ENCODE results near the gene TMPRSS9.

DNA sequence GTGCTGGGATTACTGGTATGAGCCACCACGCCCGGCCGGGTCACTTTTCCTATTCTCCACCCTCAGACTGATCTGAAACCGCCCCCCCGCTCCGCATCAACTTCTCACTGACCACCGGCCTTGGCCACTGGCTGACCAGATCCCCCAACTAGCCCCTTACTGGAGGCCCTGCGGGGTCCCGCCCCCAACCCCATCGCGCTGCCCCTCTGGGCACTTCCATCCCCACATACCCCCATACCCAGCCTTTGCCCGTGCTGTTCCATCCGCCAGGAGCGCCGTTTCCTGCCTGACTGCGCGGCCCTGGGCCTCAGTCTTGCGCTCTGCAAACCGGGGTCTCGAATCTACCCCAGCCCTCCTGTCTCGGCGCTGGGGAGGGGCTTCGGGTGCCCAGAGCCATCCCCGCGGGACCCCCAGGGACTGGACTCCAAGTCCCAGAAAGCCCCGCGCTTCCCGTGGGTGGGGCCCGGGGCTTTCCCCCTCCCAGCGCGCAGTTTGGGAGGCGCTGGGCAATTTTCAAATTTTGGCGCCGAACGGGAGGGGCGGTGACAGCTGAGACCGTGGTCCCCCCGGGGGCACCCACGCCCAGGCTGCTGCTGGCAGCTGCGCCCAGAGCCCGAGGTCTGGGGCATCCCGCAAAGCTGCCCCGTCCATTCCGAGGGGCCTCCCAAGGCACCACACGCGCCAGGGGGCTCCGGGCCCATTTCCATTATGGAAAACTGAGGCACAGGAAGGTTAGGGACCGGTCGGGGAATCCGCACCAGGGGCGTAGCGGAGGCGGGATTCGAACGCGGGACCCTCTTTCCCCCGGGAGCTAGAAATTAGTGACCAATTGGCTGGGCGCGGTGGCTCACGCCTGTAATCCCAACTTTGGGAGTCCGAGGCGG lies 101.9 kb downstream of the TMPRSS9 start:
- TF ChIP-seq, protein P1, sequence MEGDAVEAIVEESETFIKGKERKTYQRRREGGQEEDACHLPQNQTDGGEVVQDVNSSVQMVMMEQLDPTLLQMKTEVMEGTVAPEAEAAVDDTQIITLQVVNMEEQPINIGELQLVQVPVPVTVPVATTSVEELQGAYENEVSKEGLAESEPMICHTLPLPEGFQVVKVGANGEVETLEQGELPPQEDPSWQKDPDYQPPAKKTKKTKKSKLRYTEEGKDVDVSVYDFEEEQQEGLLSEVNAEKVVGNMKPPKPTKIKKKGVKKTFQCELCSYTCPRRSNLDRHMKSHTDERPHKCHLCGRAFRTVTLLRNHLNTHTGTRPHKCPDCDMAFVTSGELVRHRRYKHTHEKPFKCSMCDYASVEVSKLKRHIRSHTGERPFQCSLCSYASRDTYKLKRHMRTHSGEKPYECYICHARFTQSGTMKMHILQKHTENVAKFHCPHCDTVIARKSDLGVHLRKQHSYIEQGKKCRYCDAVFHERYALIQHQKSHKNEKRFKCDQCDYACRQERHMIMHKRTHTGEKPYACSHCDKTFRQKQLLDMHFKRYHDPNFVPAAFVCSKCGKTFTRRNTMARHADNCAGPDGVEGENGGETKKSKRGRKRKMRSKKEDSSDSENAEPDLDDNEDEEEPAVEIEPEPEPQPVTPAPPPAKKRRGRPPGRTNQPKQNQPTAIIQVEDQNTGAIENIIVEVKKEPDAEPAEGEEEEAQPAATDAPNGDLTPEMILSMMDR (IDR thresholded peaks at IDR 0.05): peak; percentile 44
- TF ChIP-seq ZFX (IDR thresholded peaks at IDR 0.05; ENCODE audit: borderline replicate concordance): no peak

Data from 22Rv1 (cell line).